Ishikawa (cell line): Measurements from ENCODE around the gene STARD10.

Experiments used
- CEBPB ChIP-seq: IDR thresholded peaks from 2 replicates; pipeline ENCODE4 v1.6.1; 2012
- CREB1 ChIP-seq: IDR thresholded peaks from 2 replicates; pipeline ENCODE4 v1.6.1; 2012; ENCODE audit warnings: low read depth
- EGR1 ChIP-seq: IDR thresholded peaks from 2 replicates; pipeline ENCODE4 v1.6.1; 2012
- EP300 ChIP-seq: IDR thresholded peaks from 2 replicates; pipeline ENCODE4 v1.6.1; 2012; ENCODE audit warnings: borderline replicate concordance
- FOXM1 ChIP-seq: IDR thresholded peaks from 2 replicates; pipeline ENCODE4 v1.6.1; 2012; ENCODE audit warnings: low read depth, borderline replicate concordance
- MAX ChIP-seq: IDR thresholded peaks from 2 replicates; pipeline ENCODE4 v1.6.1; 2012
- NFIC ChIP-seq: IDR thresholded peaks from 2 replicates; pipeline ENCODE4 v1.6.1; 2012
- RAD21 ChIP-seq: IDR thresholded peaks from 2 replicates; pipeline ENCODE4 v1.6.1; 2012; ENCODE audit warnings: low read depth
- REST ChIP-seq: IDR thresholded peaks from 2 replicates; pipeline ENCODE4 v1.6.1; 2012; ENCODE audit warnings: low read depth, mild to moderate bottlenecking
- TAF1 ChIP-seq: IDR thresholded peaks from 2 replicates; pipeline ENCODE4 v1.6.1; 2012; ENCODE audit warnings: low read depth, mild to moderate bottlenecking
- TCF12 ChIP-seq: IDR thresholded peaks from 2 replicates; pipeline ENCODE4 v1.6.1; 2012; ENCODE audit warnings: low read depth
- TEAD4 ChIP-seq: IDR thresholded peaks from 2 replicates; pipeline ENCODE4 v1.6.1; 2012
- USF1 ChIP-seq: IDR thresholded peaks from 2 replicates; pipeline ENCODE4 v1.6.1; 2012
- YY1 ChIP-seq: IDR thresholded peaks from 2 replicates; pipeline ENCODE4 v1.6.1; 2012; ENCODE audit warnings: low read depth
- ZBTB7A ChIP-seq: IDR thresholded peaks from 2 replicates; pipeline ENCODE4 v1.6.1; 2012; ENCODE audit warnings: low read depth

STARD10 gene

GRCh38 chr11:72712168-72712751, 81.6 kb downstream of the STARD10 start:
- TF ChIP-seq REST: no peak
- TF ChIP-seq TAF1: no peak
- TF ChIP-seq EP300: no peak
- no peak for TF ChIP-seq ZBTB7A
- no peak for TF ChIP-seq EGR1
- no peak for TF ChIP-seq CREB1
- no peak for TF ChIP-seq FOXM1
- no peak for TF ChIP-seq TEAD4
- no peak for TF ChIP-seq NFIC
- no peak for TF ChIP-seq RAD21

GRCh38 chr11:72711141-72711540, 82.7 kb downstream of the STARD10 start:
- no peak for TF ChIP-seq RAD21
- TF ChIP-seq CREB1: no peak
- TF ChIP-seq EGR1: no peak
- TF ChIP-seq CEBPB: no peak
- no peak for TF ChIP-seq REST
- no peak for TF ChIP-seq USF1
- TF ChIP-seq TAF1: no peak
- no peak for TF ChIP-seq TEAD4
- TF ChIP-seq YY1: no peak
- TF ChIP-seq NFIC: no peak
- TF ChIP-seq EP300: no peak
- no peak for TF ChIP-seq TCF12
- TF ChIP-seq ZBTB7A: no peak

GRCh38 chr11:72710278-72710677, 83.6 kb downstream of the STARD10 start:
- TF ChIP-seq EP300 (no peak), REST (no peak), CREB1 (no peak), USF1 (no peak), EGR1 (no peak), TAF1 (no peak), CEBPB (no peak), TEAD4 (no peak), FOXM1 (no peak), ZBTB7A (no peak), YY1 (no peak), RAD21 (no peak), NFIC (no peak), TCF12 (no peak), MAX (no peak)

GRCh38 chr11:72709478-72710238, 84.2 kb downstream of the STARD10 start:
- no peak for TF ChIP-seq REST
- no peak for TF ChIP-seq EP300
- no peak for TF ChIP-seq TAF1
- TF ChIP-seq MAX: no peak
- TF ChIP-seq FOXM1: no peak
- TF ChIP-seq ZBTB7A: no peak
- no peak for TF ChIP-seq CEBPB
- no peak for TF ChIP-seq RAD21
- TF ChIP-seq USF1: no peak
- TF ChIP-seq TEAD4: no peak
- no peak for TF ChIP-seq CREB1
- no peak for TF ChIP-seq NFIC
- TF ChIP-seq YY1: no peak
- no peak for TF ChIP-seq EGR1
- no peak for TF ChIP-seq TCF12
